K562 (cell line): ENCODE measurements around the gene SARS2. TPM values are rescaled to one million over a fixed set of nuclear protein-coding genes. Genes with fewer than 3 reads are reported as not detected.

Source experiments
- CEBPG ChIP-seq, 3 experiments: fragments of 200-800 bp in 1 of 3; sonication (Bioruptor generic) in 1 of 3; sonication (generic) in 1 of 3; formaldehyde crosslinking in 1 of 3; IDR thresholded peaks in 2 of 3; conservative IDR thresholded peaks in 1 of 3; 2 replicates each; pipeline versions ENCODE4 v1.6.1 to v1.8.0; 2016 to 2022; ENCODE audit warnings: missing compliant biosample characterization in 2 of 3, missing genetic modification characterization in 2 of 3, mild to moderate bottlenecking in 1 of 3, missing genetic modification reagents in 1 of 3
- COPS2 ChIP-seq: fragments of 450-650 bp; conservative IDR thresholded peaks from 2 replicates; pipeline ENCODE4 v1.6.1; 2016; ENCODE audit warnings: mild to moderate bottlenecking, moderate library complexity
- ETV1 ChIP-seq: fragments of 450-650 bp; conservative IDR thresholded peaks from 2 replicates; pipeline ENCODE4 v1.6.1; 2016; ENCODE audit warnings: missing genetic modification characterization, control low read depth, low read depth, missing compliant biosample characterization
- HDAC6 ChIP-seq: IDR thresholded peaks from 2 replicates; pipeline ENCODE4 v1.6.1; 2012; ENCODE audit warnings: low read depth, mild to moderate bottlenecking, control low read depth, inconsistent platforms, low read length, moderate library complexity
- MCM2 ChIP-seq: fragments of 450-650 bp; IDR thresholded peaks from 2 replicates; pipeline ENCODE4 v1.6.1; 2017; ENCODE audit warnings: low read depth, mild to moderate bottlenecking
- MYC ChIP-seq, 2 experiments: fragments of 250-450 bp in 1 of 2; sonication (Bioruptor Pico) in 1 of 2; IDR thresholded peaks; 2 replicates each; pipeline versions ENCODE4 v1.5.1 to v1.6.1; 2012 to 2021; ENCODE audit warnings: low read depth in 2 of 2, borderline replicate concordance in 1 of 2, improper control_type of control experiment in 1 of 2, low read length in 1 of 2, mild to moderate bottlenecking in 1 of 2, moderate library complexity in 1 of 2
- NFYB ChIP-seq: IDR thresholded peaks from 2 replicates; pipeline ENCODE4 v1.6.1; 2011; ENCODE audit warnings: mild to moderate bottlenecking, moderate library complexity; ENCODE audit not compliant: insufficient read length; ENCODE audit errors: extremely low read depth
- POLR2G ChIP-seq: fragments of 200-400 bp; formaldehyde crosslinking; IDR thresholded peaks from 2 replicates; pipeline ENCODE4 v1.6.1; 2017; ENCODE audit warnings: low read depth, mild to moderate bottlenecking, antibody characterized with exemption, low read length, moderate library complexity
- RFX7 ChIP-seq: fragments of 250-450 bp; sonication (Bioruptor Pico); IDR thresholded peaks from 2 replicates; pipeline ENCODE4 v1.5.1; 2021; ENCODE audit warnings: mild to moderate bottlenecking
- TAF1 ChIP-seq: IDR thresholded peaks from 2 replicates; pipeline ENCODE4 v1.6.1; 2011; ENCODE audit warnings: mild to moderate bottlenecking, low read length, moderate library complexity; ENCODE audit not compliant: insufficient read depth, control insufficient read depth, severe bottlenecking; ENCODE audit errors: extremely low read depth
- ZC3H8 ChIP-seq: fragments of 450-650 bp; IDR thresholded peaks from 2 replicates; pipeline ENCODE4 v1.6.1; 2017
- ZNF184 ChIP-seq: sonication (generic); formaldehyde crosslinking; IDR thresholded peaks from 2 replicates; pipeline ENCODE4 v1.5.0; 2020; ENCODE audit warnings: missing genetic modification reagents
- ZNF445 ChIP-seq: fragments of 250-450 bp; sonication (Bioruptor Pico); IDR thresholded peaks from 2 replicates; pipeline ENCODE4 v1.4.0; 2020; ENCODE audit warnings: low read depth, mild to moderate bottlenecking, moderate library complexity
- polyA plus RNA-seq, 8 experiments: library from polyadenylated mRNA; depleted of rRNA in 4 of 8; stranded (reverse) in 5 of 8; unstranded in 3 of 8; fragments of >200 nt; fragmentation: Nextera tagmentation in 2 of 8; fragmentation: Illumina TruSeq in 1 of 8; extraction: Ambion mirVana in 2 of 8; extraction: Trizol in 1 of 8; gene quantifications; 2 replicates each; pipeline versions ENCODE4 v1.2.1 to v1.2.3, GENCODE V29; 2011 to 2014; ENCODE audit warnings: inconsistent platforms in 1 of 8, missing spikeins in 1 of 8
- total RNA-seq, 7 experiments: library from RNA; depleted of rRNA in 6 of 7; stranded (reverse); fragments of >200 nt in 6 of 7; fragmentation: Illumina TruSeq in 2 of 7; extraction: Trizol in 2 of 7; gene quantifications; 2 replicates each; pipeline versions ENCODE4 v1.2.1 to v1.2.3, GENCODE V29; 2011 to 2021; ENCODE audit warnings: low replicate concordance in 1 of 7
- TF ChIP-seq, protein P1 (sequence below), 2 experiments: fragments of 450-650 bp in 1 of 2; sonication (generic) in 1 of 2; formaldehyde crosslinking in 1 of 2; IDR thresholded peaks in 1 of 2; conservative IDR thresholded peaks in 1 of 2; 2 replicates each; pipeline versions ENCODE4 v1.6.1 to v1.8.1; 2016 to 2023; ENCODE audit warnings: mild to moderate bottlenecking in 2 of 2, moderate library complexity in 2 of 2, inconsistent platforms in 1 of 2, missing genetic modification reagents in 1 of 2
- TF ChIP-seq, protein P2 (sequence below): sonication (generic); formaldehyde crosslinking; IDR thresholded peaks from 2 replicates; pipeline ENCODE4 v1.8.1; 2023; ENCODE audit warnings: mild to moderate bottlenecking, missing genetic modification reagents, moderate library complexity
- TF ChIP-seq, protein P3 (sequence below): sonication (generic); formaldehyde crosslinking; IDR thresholded peaks from 2 replicates; pipeline ENCODE4 v1.8.0; 2022; ENCODE audit warnings: mild to moderate bottlenecking, low read depth, missing genetic modification reagents
- TF ChIP-seq, protein P4 (sequence below): IDR thresholded peaks from 2 replicates; pipeline ENCODE4 v1.6.1; 2012; ENCODE audit warnings: low read depth, low read length, improper control_type of control experiment, borderline replicate concordance
- TF ChIP-seq, protein P5 (sequence below): fragments of 450-650 bp; formaldehyde crosslinking; IDR thresholded peaks from 2 replicates; pipeline ENCODE4 v1.4.0; 2022; ENCODE audit warnings: missing genetic modification characterization

The SARS2 gene
- total and polyA plus RNA-seq, 9 of the 15 experiments (the other 6 are each of a cell fraction or from before 2014, with no cell fraction given): 3.1 to 59.1 (median 31.7) TPM

DNA sequence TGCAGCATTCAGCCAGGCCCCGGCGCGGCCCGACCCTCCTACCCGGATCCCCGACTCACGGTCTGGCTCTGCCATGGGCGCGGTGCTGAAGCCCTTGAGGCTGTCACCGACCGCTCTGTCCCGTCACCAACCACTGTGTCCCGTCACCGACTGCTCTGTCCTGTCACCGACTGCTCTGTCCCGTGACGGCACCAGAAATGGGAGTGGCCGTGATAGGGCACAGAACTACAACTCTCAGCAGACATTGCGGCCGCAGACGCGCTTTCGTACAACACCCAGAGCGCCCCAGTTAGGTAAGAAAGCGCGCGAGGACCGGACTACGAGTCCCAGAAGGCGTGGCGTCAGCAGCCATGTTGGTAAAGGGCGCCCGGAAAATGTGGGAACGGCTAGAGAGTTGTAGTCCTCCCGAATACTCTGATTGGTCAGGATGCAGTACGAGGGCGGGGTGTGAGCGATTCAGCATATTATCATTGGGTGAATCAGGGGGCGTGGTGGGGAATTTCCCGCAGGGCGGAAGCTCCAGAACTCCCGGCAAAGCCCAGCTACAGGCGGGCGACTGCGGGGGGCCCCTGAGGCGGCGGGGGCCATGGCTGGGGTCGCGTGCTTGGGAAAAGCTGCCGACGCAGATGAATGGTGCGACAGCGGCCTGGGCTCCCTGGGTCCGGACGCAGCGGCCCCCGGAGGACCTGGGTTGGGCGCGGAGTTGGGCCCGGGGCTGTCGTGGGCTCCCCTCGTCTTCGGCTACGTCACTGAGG is 30.9 kb downstream of the SARS2 start, which contains the start of the genes NFKBIB and SIRT2 (continued):
- peak; percentile 69 for TF ChIP-seq MYC (IDR thresholded peaks at IDR 0.05; ENCODE audit: low read depth, low read length)
- TF ChIP-seq MYC (CRISPR knock-in tag; IDR thresholded peaks at IDR 0.05; ENCODE audit: borderline replicate concordance, low read depth): no peak; the same call in 1 of the 2 replicates
- peak; percentile 95 for TF ChIP-seq NFYB
- TF ChIP-seq, protein P1, sequence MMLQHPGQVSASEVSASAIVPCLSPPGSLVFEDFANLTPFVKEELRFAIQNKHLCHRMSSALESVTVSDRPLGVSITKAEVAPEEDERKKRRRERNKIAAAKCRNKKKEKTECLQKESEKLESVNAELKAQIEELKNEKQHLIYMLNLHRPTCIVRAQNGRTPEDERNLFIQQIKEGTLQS (IDR thresholded peaks at IDR 0.05): peak; percentile 35; the same call in 1 of the 2 replicates
- TF ChIP-seq, protein P1 (CRISPR knock-in tag; conservative IDR thresholded peaks at IDR 0.05): no peak; the same call in 1 of the 2 replicates
- TF ChIP-seq ZNF445 (CRISPR knock-in tag): no peak
- no peak for TF ChIP-seq ZC3H8
- TF ChIP-seq MCM2: no peak
- no peak for TF ChIP-seq ETV1 (tag)
- TF ChIP-seq, protein P2, sequence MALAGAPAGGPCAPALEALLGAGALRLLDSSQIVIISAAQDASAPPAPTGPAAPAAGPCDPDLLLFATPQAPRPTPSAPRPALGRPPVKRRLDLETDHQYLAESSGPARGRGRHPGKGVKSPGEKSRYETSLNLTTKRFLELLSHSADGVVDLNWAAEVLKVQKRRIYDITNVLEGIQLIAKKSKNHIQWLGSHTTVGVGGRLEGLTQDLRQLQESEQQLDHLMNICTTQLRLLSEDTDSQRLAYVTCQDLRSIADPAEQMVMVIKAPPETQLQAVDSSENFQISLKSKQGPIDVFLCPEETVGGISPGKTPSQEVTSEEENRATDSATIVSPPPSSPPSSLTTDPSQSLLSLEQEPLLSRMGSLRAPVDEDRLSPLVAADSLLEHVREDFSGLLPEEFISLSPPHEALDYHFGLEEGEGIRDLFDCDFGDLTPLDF (CRISPR knock-in tag): peak; percentile 96
- peak; percentile 89 for TF ChIP-seq POLR2G
- peak; percentile 58; the same call in 1 of the 2 replicates for TF ChIP-seq CEBPG (CRISPR knock-in tag; IDR thresholded peaks at IDR 0.05)
- TF ChIP-seq CEBPG (tag; conservative IDR thresholded peaks at IDR 0.05 in 1 of 2, IDR thresholded peaks at IDR 0.05 in 1 of 2): no peak; a peak in 2 of 4 replicates
- TF ChIP-seq, protein P3, sequence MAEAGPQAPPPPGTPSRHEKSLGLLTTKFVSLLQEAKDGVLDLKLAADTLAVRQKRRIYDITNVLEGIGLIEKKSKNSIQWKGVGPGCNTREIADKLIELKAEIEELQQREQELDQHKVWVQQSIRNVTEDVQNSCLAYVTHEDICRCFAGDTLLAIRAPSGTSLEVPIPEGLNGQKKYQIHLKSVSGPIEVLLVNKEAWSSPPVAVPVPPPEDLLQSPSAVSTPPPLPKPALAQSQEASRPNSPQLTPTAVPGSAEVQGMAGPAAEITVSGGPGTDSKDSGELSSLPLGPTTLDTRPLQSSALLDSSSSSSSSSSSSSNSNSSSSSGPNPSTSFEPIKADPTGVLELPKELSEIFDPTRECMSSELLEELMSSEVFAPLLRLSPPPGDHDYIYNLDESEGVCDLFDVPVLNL (CRISPR knock-in tag): 0 out of 2 replicates have a peak, but pooled peaks have one; percentile 41
- no peak for TF ChIP-seq HDAC6
- TF ChIP-seq TAF1: peak; percentile 42
- TF ChIP-seq ZNF184 (CRISPR knock-in tag): no peak
- no peak for TF ChIP-seq RFX7 (CRISPR knock-in tag)
- TF ChIP-seq COPS2: no peak
- TF ChIP-seq, protein P4, sequence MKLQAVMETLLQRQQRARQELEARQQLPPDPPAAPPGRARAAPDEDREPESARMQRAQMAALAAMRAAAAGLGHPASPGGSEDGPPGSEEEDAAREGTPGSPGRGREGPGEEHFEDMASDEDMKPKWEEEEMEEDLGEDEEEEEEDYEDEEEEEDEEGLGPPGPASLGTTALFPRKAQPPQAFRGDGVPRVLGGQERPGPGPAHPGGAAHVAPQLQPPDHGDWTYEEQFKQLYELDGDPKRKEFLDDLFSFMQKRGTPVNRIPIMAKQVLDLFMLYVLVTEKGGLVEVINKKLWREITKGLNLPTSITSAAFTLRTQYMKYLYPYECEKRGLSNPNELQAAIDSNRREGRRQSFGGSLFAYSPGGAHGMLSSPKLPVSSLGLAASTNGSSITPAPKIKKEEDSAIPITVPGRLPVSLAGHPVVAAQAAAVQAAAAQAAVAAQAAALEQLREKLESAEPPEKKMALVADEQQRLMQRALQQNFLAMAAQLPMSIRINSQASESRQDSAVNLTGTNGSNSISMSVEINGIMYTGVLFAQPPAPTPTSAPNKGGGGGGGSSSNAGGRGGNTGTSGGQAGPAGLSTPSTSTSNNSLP: no peak
- TF ChIP-seq, protein P5, sequence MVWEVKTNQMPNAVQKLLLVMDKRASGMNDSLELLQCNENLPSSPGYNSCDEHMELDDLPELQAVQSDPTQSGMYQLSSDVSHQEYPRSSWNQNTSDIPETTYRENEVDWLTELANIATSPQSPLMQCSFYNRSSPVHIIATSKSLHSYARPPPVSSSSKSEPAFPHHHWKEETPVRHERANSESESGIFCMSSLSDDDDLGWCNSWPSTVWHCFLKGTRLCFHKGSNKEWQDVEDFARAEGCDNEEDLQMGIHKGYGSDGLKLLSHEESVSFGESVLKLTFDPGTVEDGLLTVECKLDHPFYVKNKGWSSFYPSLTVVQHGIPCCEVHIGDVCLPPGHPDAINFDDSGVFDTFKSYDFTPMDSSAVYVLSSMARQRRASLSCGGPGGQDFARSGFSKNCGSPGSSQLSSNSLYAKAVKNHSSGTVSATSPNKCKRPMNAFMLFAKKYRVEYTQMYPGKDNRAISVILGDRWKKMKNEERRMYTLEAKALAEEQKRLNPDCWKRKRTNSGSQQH (CRISPR knock-in tag): no peak
